Measurements from ENCODE around the gene GPRC5C. TPM values are rescaled to one million over a fixed set of nuclear protein-coding genes. Genes with fewer than 3 reads are reported as not detected.

GPRC5C gene
- total and polyA plus RNA-seq, 2 donors (not counting 3 experiments of a cell fraction or from before 2014, with no cell fraction given): not detected

- BruUV-seq (replicated peaks): no TSS peak
- intact Hi-C loops (cut with micrococcal nuclease): no loop called here
- Histone ChIP-seq H3K36me3 (ENCODE audit: control insufficient read depth in 2 of 2, extremely low read depth in 1 of 2, insufficient read depth in 2 of 2, low read length in 2 of 2) (no peaks in the 10 kb centered on the region), H3K27me3 (ENCODE audit: control insufficient read depth in 2 of 2, insufficient read depth in 2 of 2, low read length in 2 of 2) (no peaks in the 10 kb centered on the region), H3K79me2 (ENCODE audit: control insufficient read depth, insufficient read depth, low read length) (no peaks in the 10 kb centered on the region), H3K9me3 (replicated peaks; ENCODE audit: control insufficient read depth, insufficient read depth, low read length) (no peaks in the 10 kb centered on the region), H3K4me2 (ENCODE audit: insufficient read depth, low read length) (no peak overlapping the region), H4K20me1 (replicated peaks; ENCODE audit: control insufficient read depth, extremely low read depth, insufficient read depth, low read length) (no peaks in the 10 kb centered on the region), H3K4me3 (replicated peaks in 1 of 3; ENCODE audit: insufficient read depth in 1 of 3, low read depth in 1 of 3, low read length in 3 of 3) (no peak overlapping the region), H3K4me1 (ENCODE audit: control insufficient read depth, extremely low read depth, insufficient read depth, low read length) (peaks cover 3% of the 10 kb centered on the region), H3K27ac (ENCODE audit: insufficient read depth, low read depth, low read length) (no peak overlapping the region), H3K9ac (replicated peaks; ENCODE audit: extremely low read depth, insufficient read depth, low read length) (no peak overlapping the region), H2AFZ (ENCODE audit: low read depth, low read length) (no peak overlapping the region), H3K9me1 (replicated peaks; ENCODE audit: control insufficient read depth, extremely low read depth, insufficient read depth, low read length) (no peaks in the 10 kb centered on the region)
- TF ChIP-seq GATA2 (IDR thresholded peaks at IDR 0.05; ENCODE audit: insufficient read depth, insufficient read length, low read depth, low read length) (no peak), EZH2 (IDR thresholded peaks at IDR 0.05; ENCODE audit: borderline replicate concordance, low read depth, low read length, severe bottlenecking) (no peak), FOS (IDR thresholded peaks at IDR 0.05; ENCODE audit: borderline replicate concordance, insufficient read depth, low read length) (no peak), POLR2A (IDR thresholded peaks at IDR 0.05; ENCODE audit: low read depth, low read length) (no peak), MYC (IDR thresholded peaks at IDR 0.05; ENCODE audit: low read depth, low read length) (no peak), POLR2AphosphoS5 (IDR thresholded peaks at IDR 0.05; ENCODE audit: insufficient read depth, low read depth, low read length) (no peak), MAX (IDR thresholded peaks at IDR 0.05; ENCODE audit: insufficient read depth, insufficient read length) (no peak), CTCF (IDR thresholded peaks at IDR 0.05; ENCODE audit: extremely low read depth in 1 of 2, insufficient read depth in 1 of 2, low read depth in 1 of 2, low read length in 2 of 2) (no peak), JUN (IDR thresholded peaks at IDR 0.05; ENCODE audit: borderline replicate concordance, insufficient read depth, insufficient read length, low read depth) (no peak)
- FAIRE-seq: no peak
- dilution Hi-C loops (cut with MboI; ENCODE audit: extremely low pct_ligation_motif_present, low sequenced_read_pairs): no loop called here
- CTCF ChIA-PET: interaction anchor here (0.7 to 9.2 kb wide), 8 partner anchors 11 to 255 kb away, joined by 3 to 221 read pairs (median 4); partner anchors contain the start of genes BTBD17 and GPR142
- POLR2A ChIA-PET: no interaction called here
- DNase-seq (ENCODE audit: low read depth, low spot score): no peak
These were observed 23.2 kb downstream of the GPRC5C start for GRCh38 chr17:74455025-74455545.
